Renal pelvis (tissue), 4 donors: Measurements from ENCODE around the gene STX19. TPM values are rescaled to one million over a fixed set of nuclear protein-coding genes. Genes with fewer than 3 reads are reported as not detected.
A peak's percentile ranks its signal among the peaks of the same experiment; 100 is the strongest.
"Not testable (repeated sequence)": the region's sequence is repeated elsewhere in the genome, so short reads cannot be mapped to it uniquely, and the experiment has no call there.

Experiments
- DNase-seq: peaks from one replicate; pipeline ENCODE4 v3.0.0-alpha.2; 2013
- polyA plus RNA-seq, 3 donors: library from polyadenylated mRNA; unstranded; fragments of 120-200 nt; gene quantifications; one replicate each; pipeline ENCODE4 v1.2.1, GENCODE V29; 2013; ENCODE audit not compliant: insufficient read length in 3 of 3

STX19 gene
- polyA plus RNA-seq, 3 donors: 0.19 to 0.58 TPM; not detected in 1

GRCh38 chr3:93979850-93980676, 48.3 kb downstream of the STX19 start, which contains the start of gene ARL13B:
ARL13B (plus strand) TSS chr3:93980155; CDS start chr3:93980424, 269 bp downstream.
- peak; percentile 98 for DNase-seq

- DNase-seq: peak; percentile 87
These were observed 55.0 kb downstream of the STX19 start, which contains the start of gene PROS1 for GRCh38 chr3:93973131-93974126. PROS1 (minus strand) TSS chr3:93973896; CDS start chr3:93973749, 147 bp downstream.

- DNase-seq: no peak
These were observed 58.4 kb downstream of the STX19 start for GRCh38 chr3:93969997-93970396.

- DNase-seq: no peak
These were observed 59.0 kb downstream of the STX19 start for GRCh38 chr3:93969443-93969842.

GRCh38 chr3:93965106-93965505, 63.3 kb downstream of the STX19 start:
- not testable (repeated sequence) for DNase-seq

Other genes starting within 250 kb of the STX19 start
- 10 to 100 TPM; 34.2 to 41.1 (median 39.2) TPM for gene PROS1, start 54.7 kb downstream of the STX19 start, polyA plus RNA-seq
- 10 to 100 TPM; 17.2 to 19.5 (median 18.0) TPM for gene ARL13B, start 48.4 kb downstream of the STX19 start, polyA plus RNA-seq
- 10 to 100 TPM in 2 of 3 donors, 1 to 10 TPM in 1; 9.0 to 11.7 (median 10.0) TPM for gene DHFR2, start 34.3 kb upstream of the STX19 start, polyA plus RNA-seq
- gene NSUN3, start 34.5 kb upstream of the STX19 start, polyA plus RNA-seq: 10 to 100 TPM; 10.4 to 12.8 (median 12.6) TPM